HG03039 (cell line): Measurements from ENCODE around the gene LPCAT2.

ENCODE experiments used
- ATAC-seq: cut with Tn5 transposase; IDR thresholded peaks from one replicate; pipeline ENCODE4 v1.9.1; 2021; ENCODE audit warnings: mild to moderate bottlenecking, moderate library complexity; ENCODE audit not compliant: unreplicated experiment

Gene LPCAT2

DNA sequence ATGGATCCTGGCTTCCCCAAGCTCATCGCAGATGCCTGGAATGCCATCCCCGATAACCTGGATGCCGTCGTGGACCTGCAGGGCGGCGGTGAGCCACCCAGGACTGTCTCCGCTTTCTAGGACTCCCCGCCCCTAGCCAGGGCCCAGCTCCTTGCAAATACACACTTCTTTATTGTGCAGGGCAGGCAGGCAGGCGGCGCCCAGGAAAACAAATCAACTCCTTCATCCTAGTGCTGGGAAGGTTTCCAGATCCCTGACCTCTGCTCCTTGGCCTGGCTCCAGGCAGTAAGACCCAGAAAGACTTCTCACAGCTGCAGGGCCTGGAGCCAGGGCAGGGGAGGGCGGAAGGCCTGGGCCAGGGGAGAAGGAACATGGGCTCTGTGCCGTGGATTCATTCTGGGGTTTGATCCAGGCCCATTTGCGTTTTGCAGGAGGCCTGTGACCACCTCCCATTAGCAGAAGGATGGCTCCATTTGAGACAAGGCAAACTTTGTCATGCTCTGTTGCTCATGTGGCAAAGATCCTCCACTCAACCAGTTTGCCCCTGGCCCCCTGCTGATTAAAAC lies 6.0 kb upstream of the LPCAT2 start:
- no peak for ATAC-seq

DNA sequence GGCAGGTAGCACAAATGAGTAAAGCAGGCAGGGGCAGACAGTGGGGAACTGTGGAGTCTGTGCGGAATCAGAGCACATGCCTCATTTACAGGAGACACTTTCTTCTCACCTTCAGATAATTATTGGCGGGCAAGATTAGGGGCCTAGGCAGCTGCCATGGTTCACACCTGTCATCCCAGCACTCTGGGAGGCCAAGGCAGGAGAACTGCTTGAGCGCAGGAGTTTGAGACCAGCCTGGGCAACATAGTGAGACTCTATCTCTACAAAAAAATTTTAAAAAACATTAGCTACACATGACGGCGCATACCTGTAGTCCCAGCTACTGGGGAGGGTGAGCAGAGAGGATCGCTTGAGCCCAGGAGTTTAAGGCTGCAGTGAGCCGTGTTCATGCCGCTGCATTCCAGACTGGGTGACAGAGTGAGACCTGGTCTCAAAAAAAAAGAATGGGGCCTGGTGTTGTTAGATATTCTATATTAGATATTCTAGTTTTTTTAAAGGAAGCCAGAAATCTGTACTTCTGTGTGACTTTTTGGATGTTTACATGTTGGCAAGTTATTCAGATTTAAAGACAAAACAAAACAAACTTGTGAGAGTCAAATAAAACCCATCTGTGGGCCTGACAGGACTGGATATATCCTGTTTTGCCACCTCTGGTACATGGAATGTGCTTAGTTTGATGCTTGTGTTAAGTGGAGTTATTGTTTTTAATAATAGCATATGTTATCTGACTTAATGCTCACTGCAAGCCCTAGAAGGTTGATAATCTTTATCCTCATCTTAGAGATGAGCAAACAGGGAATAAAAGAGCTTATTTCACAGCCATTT lies 4.9 kb upstream of the LPCAT2 start:
- ATAC-seq, result no peak

DNA sequence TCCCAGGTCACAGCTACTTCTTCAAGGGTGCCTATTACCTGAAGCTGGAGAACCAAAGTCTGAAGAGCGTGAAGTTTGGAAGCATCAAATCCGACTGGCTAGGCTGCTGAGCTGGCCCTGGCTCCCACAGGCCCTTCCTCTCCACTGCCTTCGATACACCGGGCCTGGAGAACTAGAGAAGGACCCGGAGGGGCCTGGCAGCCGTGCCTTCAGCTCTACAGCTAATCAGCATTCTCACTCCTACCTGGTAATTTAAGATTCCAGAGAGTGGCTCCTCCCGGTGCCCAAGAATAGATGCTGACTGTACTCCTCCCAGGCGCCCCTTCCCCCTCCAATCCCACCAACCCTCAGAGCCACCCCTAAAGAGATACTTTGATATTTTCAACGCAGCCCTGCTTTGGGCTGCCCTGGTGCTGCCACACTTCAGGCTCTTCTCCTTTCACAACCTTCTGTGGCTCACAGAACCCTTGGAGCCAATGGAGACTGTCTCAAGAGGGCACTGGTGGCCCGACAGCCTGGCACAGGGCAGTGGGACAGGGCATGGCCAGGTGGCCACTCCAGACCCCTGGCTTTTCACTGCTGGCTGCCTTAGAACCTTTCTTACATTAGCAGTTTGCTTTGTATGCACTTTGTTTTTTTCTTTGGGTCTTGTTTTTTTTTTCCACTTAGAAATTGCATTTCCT lies 3.4 kb upstream of the LPCAT2 start:
- no peak for ATAC-seq

DNA sequence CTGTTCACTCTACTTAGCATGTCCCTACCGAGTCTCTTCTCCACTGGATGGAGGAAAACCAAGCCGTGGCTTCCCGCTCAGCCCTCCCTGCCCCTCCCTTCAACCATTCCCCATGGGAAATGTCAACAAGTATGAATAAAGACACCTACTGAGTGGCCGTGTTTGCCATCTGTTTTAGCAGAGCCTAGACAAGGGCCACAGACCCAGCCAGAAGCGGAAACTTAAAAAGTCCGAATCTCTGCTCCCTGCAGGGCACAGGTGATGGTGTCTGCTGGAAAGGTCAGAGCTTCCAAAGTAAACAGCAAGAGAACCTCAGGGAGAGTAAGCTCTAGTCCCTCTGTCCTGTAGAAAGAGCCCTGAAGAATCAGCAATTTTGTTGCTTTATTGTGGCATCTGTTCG lies 2.8 kb upstream of the LPCAT2 start:
- no peak for ATAC-seq

DNA sequence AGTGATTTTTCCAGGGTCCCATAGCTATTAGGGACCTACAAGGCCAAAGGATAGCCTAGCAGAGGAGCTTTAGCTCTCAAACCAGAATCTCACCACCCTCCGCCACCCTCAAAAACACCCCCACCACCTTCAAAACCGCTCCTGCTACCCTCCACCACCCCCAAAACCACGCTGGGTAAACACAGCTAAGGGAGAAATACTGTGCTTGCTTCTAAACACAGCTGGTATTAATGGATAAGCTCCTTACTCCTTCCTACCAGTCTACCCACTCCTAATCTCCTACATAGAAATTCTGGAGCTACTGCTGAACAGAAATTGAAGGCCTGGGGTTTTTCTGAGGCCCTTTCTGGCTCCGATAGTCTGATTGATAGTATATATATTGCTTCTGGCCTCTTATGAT lies 2.2 kb upstream of the LPCAT2 start:
- no peak for ATAC-seq

DNA sequence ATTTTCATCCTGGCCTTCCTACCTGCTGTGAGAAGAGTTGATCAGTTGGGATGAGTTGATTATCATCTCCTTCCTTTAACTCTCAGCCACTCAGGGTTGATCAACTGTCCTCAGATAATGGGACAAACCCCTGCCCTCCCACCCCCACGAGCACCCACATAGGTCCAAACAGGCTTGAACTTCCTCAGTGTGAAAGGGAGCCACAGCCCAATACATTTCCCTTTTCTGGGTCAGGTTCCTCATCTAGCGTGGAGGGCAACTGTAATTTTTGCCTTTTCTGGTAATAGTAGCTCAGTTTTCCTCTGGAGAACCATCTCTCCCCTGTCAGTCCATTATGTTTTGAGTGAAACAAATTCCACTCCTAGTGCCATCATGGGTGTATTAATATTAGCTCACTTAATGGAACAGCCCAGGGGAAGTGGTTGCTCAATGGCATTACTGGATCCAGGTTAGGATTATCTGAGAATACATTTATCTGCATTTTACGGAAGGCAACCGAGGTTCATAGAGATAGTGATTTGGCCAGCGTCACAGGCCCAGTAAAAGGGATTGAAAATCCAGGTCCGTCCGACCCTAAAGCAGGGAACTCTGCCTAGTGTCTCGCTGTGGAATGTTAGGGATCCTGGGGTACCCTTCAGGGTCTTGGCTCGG lies 476 bp upstream of the LPCAT2 start:
- ATAC-seq, result no peak

DNA sequence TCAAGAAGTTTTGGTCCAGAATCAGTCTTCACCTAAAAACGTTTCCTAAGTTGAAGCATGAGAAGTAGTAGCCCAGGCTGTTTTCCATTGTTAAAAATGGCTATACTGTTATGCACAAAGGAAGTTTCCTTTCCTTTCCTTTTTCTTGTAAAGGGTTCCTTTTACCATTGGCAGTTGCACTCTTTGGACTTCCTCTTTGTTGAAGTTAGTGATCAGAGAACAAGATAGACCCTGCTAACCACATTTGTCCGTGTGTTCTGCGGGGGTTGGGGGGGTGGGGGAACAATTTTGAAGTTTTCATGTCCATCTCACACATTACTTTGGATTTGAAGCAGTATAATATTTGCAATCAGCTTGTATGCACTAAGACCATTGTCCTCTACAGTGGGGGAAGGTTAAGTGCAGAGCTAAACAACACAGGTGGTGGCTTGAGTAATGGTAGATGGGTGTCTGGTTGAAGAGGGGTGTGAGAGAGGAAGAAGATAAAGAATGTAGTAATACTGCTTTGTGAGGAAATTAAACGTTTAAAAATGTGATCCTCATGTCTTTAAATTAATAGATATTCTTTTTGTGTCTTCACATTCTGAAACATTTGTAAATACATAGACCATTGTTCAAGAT lies 1.4 kb downstream of the LPCAT2 start:
- no peak for ATAC-seq

DNA sequence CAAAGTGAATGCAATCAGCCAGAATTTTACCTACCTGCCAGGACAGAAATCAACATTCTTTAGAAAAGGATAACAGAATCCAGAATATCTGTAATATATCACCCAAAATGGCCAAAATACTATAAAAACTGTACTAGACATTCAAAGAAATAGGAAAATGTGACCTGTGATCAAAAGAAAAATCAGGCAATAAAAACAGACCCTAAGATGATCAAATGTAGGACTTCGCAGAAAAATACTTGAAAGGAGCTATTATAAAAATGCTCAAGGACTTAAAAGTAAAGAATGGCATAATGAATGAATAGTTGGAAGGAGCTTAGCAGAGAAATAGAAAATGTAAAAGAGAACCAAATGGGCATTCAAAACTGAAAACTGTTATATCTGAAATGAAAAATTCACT lies 4.1 kb downstream of the LPCAT2 start:
- no peak for ATAC-seq

DNA sequence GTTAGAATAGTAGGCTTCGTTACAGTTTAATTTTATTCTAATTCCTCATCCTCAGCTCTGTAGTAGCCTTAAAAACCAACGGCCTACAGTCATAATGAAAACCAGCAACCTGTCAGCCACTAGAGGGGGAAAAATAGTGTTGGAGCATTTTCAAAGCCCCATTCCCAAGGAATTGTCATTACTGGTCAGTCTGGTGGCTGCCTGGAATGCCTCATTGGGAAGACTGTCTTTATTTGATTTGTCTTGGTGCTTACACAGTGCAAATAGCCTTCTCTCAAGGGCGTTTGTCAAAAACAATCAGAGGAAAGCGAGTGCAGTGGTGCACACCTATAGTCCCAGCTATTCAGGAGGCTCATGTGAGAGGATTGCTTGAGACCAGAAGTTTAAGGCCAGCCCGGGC lies 4.7 kb downstream of the LPCAT2 start:
- ATAC-seq, result no peak

DNA sequence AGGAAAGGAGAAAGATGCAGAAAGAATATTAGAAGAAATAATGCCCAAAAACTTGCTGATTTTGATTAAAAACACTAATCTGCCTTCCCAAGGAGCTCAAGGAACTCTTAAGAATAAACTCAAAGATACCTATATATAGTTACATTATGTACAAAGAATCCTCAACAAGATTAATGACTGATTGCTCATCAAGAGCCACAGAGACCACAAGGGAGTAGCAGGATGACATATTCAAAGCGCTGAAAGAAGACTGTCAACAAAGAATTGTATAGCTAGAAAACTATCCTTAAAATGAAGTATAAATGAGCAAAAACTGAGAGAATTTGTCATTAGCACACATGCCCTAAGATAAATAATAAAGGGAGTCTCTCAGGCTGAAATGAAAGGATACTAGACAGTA lies 6.2 kb downstream of the LPCAT2 start:
- no peak for ATAC-seq

DNA sequence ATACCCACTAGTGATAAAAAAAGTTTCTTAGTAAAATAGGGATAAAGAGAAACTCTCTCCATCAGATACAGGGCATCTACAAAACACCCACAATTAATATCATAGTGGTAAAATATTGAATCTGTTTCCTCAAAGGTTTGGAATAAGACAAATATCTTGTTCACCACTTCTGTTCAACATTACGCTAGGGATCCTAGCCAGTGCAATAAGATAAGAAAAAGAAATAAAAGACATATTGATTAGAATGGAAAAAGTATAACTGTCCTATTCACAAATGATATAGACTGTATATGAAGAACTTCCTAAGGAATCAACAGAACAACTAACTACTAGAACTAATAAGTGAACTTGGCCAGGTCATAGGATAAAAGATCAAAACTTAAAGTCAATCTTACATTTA lies 12.9 kb downstream of the LPCAT2 start:
- no peak for ATAC-seq

DNA sequence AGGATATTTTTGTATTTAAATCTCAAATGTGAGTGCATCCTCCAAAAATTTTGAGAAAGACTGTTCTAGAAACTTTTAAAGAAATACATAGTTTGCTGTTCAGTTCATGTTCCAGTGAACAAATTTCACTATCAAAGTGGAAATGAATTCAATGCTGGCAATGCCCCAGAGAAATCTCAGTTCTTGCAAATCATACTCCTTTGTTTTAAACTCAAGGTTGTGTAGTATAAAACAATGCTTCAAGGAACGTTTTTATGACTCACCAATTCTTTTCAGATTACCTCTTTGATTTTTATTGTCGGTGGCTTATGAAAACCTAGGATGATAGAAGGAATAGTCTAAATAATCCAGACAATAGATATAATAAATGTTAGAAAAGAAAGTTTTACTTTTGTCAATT lies 17.6 kb downstream of the LPCAT2 start:
- ATAC-seq, result no peak

DNA sequence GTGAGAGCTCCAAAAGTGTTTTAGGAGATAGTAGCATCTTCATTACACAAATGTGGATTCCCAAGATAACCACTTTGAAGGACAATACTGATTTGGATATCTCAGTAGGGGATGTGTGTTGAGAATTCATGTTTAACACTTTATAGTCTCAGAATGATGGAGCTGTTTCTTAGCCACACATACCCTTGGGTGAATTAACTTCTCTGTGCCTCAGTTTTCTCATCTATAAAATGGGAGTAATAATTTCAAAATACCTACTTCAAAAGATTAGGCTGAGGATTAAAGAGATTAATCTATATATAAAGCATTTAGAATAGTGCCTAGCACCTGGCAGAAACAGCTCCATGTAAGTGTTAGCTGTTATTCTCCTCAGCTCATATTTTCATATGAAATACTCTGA lies 19.0 kb downstream of the LPCAT2 start:
- ATAC-seq, result no peak

DNA sequence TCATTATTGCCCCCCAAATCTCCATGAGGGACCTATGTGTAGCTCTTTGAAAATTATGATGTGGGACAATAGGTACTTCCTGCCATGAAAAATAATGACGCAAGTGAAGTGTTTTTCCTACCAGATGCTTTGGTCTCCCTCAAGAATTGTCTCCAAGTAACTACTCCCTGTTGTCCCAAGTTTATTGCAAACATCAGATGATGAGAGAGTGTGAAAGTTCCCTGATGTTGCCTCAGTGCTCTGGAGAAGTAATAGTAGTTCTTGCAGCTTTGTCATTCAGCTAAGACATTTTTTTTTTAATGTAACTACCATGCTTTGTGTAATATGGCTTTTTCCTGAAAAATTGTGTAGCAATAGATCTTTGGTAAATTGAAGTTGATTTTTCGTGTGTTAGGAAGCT lies 20.1 kb downstream of the LPCAT2 start:
- no peak for ATAC-seq

DNA sequence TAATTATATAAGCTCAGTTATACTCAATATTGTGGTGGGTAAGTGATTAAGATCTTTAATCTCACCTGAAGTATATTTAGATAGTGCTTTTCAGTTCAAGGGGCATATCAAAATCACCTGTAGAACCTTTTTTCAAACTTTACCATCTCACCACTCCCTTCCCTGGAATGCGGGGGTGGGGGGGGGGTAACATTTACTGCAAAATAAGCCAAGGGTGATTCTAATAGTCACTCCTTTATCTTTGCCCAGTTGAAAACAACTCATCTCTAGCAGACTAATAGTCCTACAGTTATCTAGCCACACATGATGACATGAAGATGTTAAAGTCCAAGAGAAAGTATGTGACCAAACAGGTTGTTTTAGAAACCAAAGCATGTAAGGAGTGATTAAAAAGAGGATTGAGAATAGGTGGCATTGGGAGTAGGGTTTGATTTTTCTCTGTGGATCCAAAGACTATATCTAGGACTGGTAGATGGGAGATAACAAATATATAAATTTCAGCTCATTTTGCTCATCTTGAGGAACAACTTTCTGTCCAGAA lies 21.5 kb downstream of the LPCAT2 start:
- no peak for ATAC-seq

DNA sequence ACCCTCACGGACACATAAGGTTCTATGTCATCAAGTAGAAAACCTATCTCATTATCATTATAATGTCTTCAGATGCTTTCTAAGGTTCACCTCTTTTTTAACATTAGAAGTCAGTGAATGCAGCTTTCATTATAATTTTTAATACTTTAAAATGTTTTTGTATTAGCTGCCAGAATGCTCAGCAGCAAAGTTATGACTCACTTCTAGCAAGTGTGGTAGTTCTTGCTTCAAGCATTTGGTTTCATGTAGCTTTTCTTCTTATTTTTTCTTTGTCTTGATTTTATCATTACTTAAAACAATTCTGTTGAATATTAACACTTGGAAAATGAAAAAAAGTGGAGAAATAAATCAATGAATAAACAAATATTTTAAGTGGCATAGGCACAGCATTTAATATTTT lies 23.4 kb downstream of the LPCAT2 start:
- ATAC-seq, result no peak

DNA sequence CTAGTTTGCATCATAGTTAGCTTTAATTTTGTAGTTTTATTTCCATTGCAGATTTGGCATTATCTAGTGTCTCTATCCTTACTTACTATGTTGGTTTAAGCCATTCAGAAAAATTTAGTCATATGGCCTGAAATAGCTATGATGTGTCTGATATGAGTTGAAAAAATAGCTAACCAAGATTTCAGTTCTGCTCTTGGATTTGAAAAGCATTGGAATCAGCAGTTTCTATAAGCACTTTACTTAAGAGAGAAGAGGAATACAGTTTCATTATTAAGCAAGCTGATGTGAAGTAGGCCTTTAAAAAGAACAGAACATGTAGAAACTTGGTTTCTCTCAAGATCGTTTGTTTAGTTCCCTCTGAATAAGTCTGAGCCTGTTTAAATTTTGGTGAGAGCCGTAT lies 25.9 kb downstream of the LPCAT2 start:
- ATAC-seq, result no peak

DNA sequence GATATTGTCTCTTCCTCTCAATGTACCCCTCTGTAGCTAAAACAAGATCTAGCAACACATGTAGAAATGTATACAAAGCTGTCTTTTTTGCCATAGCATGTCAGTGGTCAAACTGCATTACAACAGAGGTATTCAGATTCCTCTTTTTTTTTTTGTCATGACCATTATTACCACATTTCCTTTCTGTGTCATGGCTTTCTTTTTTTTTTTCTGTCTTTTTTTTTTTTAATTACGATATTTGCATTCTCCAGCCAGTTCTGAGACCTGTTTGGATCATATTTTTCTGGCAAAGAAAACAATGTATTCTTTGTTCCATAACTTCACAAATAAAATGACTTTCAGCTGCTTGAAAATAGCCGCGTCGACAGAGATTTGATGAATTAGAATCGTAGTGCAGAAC lies 30.2 kb downstream of the LPCAT2 start:
- ATAC-seq, result no peak

DNA sequence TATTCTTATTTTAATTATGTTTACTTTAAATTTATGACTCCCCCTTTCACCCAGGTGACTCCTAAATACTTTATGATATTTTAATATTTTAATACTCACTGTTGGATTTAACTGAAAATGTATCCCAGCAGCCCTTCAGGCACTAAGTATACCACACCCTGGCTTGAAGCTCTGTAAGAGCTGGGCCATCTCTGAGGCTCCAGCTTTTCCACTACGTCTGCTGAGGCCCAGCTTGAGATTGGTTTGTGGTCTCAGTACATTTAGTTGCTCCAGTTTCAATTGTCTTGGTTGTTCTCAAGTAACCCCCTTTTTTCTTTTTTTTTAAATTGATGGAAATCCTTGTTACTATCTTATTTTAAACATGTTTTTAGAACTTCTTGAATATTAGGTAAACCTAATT lies 30.6 kb downstream of the LPCAT2 start:
- no peak for ATAC-seq

DNA sequence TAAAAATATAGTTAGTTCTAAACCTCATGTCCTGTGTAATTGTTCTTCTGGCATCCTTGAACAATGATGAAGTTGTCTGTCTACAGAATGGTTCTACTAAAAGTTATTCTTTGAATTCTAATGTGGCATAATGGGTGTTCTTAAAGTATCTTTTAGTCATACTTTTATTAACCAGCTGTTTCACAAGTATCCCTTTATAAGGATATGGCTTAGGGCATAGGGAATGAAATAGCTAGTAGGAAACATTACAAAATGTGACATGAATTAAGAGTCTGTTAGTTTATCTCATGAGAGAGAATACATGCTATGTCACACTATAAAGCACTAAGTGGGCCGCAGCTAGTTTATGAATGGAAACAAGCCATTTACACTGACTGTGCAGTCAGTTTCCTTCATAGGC lies 31.3 kb downstream of the LPCAT2 start:
- no peak for ATAC-seq

DNA sequence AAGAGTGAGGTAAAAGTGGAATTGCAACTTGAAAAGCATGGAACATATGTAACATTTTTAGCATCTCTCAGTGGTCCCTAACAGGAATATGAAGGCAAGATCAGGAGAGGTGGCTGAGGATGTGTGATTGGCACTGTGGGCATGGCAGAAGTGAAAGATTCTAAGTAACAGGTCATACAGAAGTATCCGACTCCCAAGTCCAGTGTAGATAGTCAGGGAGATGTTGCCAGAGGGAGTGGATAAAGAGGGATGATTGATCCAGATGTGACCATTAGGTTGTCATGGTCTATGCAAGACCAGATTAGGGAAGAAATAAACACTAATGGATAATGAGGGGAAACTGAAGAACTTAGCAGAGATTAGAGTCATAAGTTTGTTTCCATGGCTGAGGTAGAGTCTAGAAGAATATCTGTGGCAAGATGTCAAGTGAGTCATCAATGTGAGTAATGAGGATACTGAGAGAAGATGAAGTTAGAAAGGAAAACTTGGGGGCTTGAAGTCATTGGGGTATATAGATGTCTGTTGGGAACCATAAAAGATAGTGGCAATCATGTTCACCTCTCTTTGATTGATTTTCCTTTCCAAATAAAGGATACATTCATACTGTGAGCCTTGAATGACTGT lies 33.7 kb downstream of the LPCAT2 start:
- no peak for ATAC-seq
